Measurements from ENCODE around the gene TBCA. TPM values are rescaled to one million over a fixed set of nuclear protein-coding genes. Genes with fewer than 3 reads are reported as not detected.

Gene TBCA
- total and polyA plus RNA-seq, 2 donors (not counting 3 experiments of a cell fraction or from before 2014, with no cell fraction given): 48.2 to 206 TPM

DNA sequence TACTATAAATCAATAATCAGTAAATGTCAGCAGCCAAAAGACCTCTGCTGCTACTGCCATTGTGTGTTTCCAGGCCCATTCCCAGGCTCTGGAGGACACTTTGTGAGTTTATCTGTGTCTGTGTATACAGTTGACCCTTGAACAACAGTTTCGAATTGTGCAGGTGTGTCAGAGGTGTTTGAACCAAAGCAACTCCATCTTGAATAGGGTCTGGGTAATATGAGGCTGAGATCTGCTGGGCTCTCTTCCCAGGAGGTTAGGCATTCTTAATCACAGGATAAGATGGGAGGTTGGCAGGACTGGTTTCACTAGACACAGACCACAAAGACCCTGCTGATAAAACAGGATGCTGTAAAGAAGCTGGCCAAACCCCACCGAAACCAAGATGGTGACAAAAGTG is 2.3 kb upstream of the TBCA start:
- TF ChIP-seq EZH2 (IDR thresholded peaks at IDR 0.05; ENCODE audit: borderline replicate concordance, low read depth, low read length, severe bottlenecking) (no peak), MYC (IDR thresholded peaks at IDR 0.05; ENCODE audit: low read depth, low read length) (no peak), POLR2A (IDR thresholded peaks at IDR 0.05; ENCODE audit: low read depth, low read length) (no peak), JUN (IDR thresholded peaks at IDR 0.05; ENCODE audit: borderline replicate concordance, insufficient read depth, insufficient read length, low read depth) (no peak)
- TF ChIP-seq, protein P1, sequence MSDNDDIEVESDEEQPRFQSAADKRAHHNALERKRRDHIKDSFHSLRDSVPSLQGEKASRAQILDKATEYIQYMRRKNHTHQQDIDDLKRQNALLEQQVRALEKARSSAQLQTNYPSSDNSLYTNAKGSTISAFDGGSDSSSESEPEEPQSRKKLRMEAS (IDR thresholded peaks at IDR 0.05; ENCODE audit: insufficient read depth, insufficient read length): no peak
- TF ChIP-seq, protein P2, sequence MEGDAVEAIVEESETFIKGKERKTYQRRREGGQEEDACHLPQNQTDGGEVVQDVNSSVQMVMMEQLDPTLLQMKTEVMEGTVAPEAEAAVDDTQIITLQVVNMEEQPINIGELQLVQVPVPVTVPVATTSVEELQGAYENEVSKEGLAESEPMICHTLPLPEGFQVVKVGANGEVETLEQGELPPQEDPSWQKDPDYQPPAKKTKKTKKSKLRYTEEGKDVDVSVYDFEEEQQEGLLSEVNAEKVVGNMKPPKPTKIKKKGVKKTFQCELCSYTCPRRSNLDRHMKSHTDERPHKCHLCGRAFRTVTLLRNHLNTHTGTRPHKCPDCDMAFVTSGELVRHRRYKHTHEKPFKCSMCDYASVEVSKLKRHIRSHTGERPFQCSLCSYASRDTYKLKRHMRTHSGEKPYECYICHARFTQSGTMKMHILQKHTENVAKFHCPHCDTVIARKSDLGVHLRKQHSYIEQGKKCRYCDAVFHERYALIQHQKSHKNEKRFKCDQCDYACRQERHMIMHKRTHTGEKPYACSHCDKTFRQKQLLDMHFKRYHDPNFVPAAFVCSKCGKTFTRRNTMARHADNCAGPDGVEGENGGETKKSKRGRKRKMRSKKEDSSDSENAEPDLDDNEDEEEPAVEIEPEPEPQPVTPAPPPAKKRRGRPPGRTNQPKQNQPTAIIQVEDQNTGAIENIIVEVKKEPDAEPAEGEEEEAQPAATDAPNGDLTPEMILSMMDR (IDR thresholded peaks at IDR 0.05; ENCODE audit: extremely low read depth in 1 of 2, insufficient read depth in 1 of 2, low read depth in 1 of 2, low read length in 2 of 2): no peak
- CTCF ChIA-PET: interaction anchor here (0.9 kb wide), 1 partner anchor 9 kb away, joined by 5 read pairs; no protein-coding TSS in a partner anchor
- dilution Hi-C loops (cut with MboI; ENCODE audit: extremely low pct_ligation_motif_present, low sequenced_read_pairs): no loop called here

More for the DNA sequence above, 2.3 kb upstream of the TBCA start:
- H3K4me2 ChIP-seq (ENCODE audit: insufficient read depth, low read length): no peak overlapping the region
- H3K9me3 ChIP-seq (replicated peaks; ENCODE audit: control insufficient read depth, insufficient read depth, low read length): no peaks in the 10 kb centered on the region
- H3K79me2 ChIP-seq (ENCODE audit: control insufficient read depth, insufficient read depth, low read length): peaks cover 25% of the 10 kb centered on the region
- intact Hi-C loops (cut with micrococcal nuclease): loop anchor here (5.0 to 10.0 kb wide), 5 partner anchors 74 to 386 kb away; partner anchors contain the start of gene WDR41
- peaks cover 25% of the 10 kb centered on the region for H3K4me1 ChIP-seq (ENCODE audit: control insufficient read depth, extremely low read depth, insufficient read depth, low read length)
- FAIRE-seq (no peak), DNase-seq (ENCODE audit: low read depth, low spot score) (no peak)
- no peaks in the 10 kb centered on the region for H3K9me1 ChIP-seq (replicated peaks; ENCODE audit: control insufficient read depth, extremely low read depth, insufficient read depth, low read length)
- no peak overlapping the region for H3K4me3 ChIP-seq (replicated peaks in 1 of 3; ENCODE audit: insufficient read depth in 1 of 3, low read depth in 1 of 3, low read length in 3 of 3)
- no peak overlapping the region for H3K27ac ChIP-seq (ENCODE audit: insufficient read depth, low read depth, low read length)
- H3K9ac ChIP-seq (replicated peaks; ENCODE audit: extremely low read depth, insufficient read depth, low read length): no peak overlapping the region
- H2AFZ ChIP-seq (ENCODE audit: low read depth, low read length): no peak overlapping the region
- POLR2A ChIA-PET: no interaction called here
- no TSS peak for BruUV-seq (replicated peaks)
- H4K20me1 ChIP-seq (replicated peaks; ENCODE audit: control insufficient read depth, extremely low read depth, insufficient read depth, low read length): peaks cover 2% of the 10 kb centered on the region
- peaks cover 0 to 8% of the 10 kb centered on the region in 2 experiments for H3K27me3 ChIP-seq (ENCODE audit: control insufficient read depth in 2 of 2, insufficient read depth in 2 of 2, low read length in 2 of 2)
- peaks cover 0 to 4% of the 10 kb centered on the region in 2 experiments for H3K36me3 ChIP-seq (ENCODE audit: control insufficient read depth in 2 of 2, extremely low read depth in 1 of 2, insufficient read depth in 2 of 2, low read length in 2 of 2)

All from endothelial cell of umbilical vein (primary cell).